ENCODE results near the gene FRMD4A. TPM values are rescaled to one million over a fixed set of nuclear protein-coding genes. Genes with fewer than 3 reads are reported as not detected.

The FRMD4A gene
- total RNA-seq, 6 donors from 2014 or later, result 22.3 to 114 (median 52.3) TPM

GRCh38 chr10:13729586-13730305 lies 601.0 kb downstream of the FRMD4A start:
- TF ChIP-seq POLR2AphosphoS5 (IDR thresholded peaks at IDR 0.05) (no peak), CTCF (IDR thresholded peaks at IDR 0.05) (no peak), POLR2A (IDR thresholded peaks at IDR 0.05) (no peak), EP300 (IDR thresholded peaks at IDR 0.05) (no peak)
- no peaks in the 10 kb centered on the region for H3K9me3 ChIP-seq
- no peaks in the 10 kb centered on the region for H3K27me3 ChIP-seq
- H3K4me1 ChIP-seq, result no peaks in the 10 kb centered on the region
- no peak overlapping the region for H3K4me3 ChIP-seq
- peaks cover 0 to 11% (median 2%) of the 10 kb centered on the region in 4 donors for H3K36me3 ChIP-seq
- WGBS, 2 donors, result 72 to 77% methylated on average over 11 of the region's 11 CpGs
- H3K27ac ChIP-seq, result peak overlapping the region in 3 of 4 donors; percentile 13 to 35 (median 35)
- ATAC-seq (ENCODE audit: low FRiP score in 2 of 2) (no peak), DNase-seq (no peak)

GRCh38 chr10:13728898-13729535 lies 601.7 kb downstream of the FRMD4A start:
- DNase-seq (peak; percentile 56 to 81), ATAC-seq (ENCODE audit: low FRiP score in 2 of 2) (peak; percentile 44 to 87)
- Histone ChIP-seq H3K27me3 (no peaks in the 10 kb centered on the region), H3K4me1 (no peaks in the 10 kb centered on the region), H3K36me3 (peaks cover 0 to 11% (median 2%) of the 10 kb centered on the region in 4 donors), H3K4me3 (no peak overlapping the region), H3K27ac (peak overlapping the region in 3 of 4 donors; percentile 26 to 35 (median 35)), H3K9me3 (no peaks in the 10 kb centered on the region)
- WGBS, 2 donors, result 75 to 83% methylated on average over 26 of the region's 26 CpGs
- TF ChIP-seq POLR2A (IDR thresholded peaks at IDR 0.05) (peak in 1 of 4 donors; percentile 28), EP300 (IDR thresholded peaks at IDR 0.05) (no peak), CTCF (IDR thresholded peaks at IDR 0.05) (no peak), POLR2AphosphoS5 (IDR thresholded peaks at IDR 0.05) (peak in 1 of 2 donors; percentile 16)

- Histone ChIP-seq H3K36me3 (no peaks in the 10 kb centered on the region), H3K9me3 (no peaks in the 10 kb centered on the region), H3K27ac (no peak overlapping the region), H3K4me3 (no peak overlapping the region), H3K27me3 (no peaks in the 10 kb centered on the region), H3K4me1 (no peaks in the 10 kb centered on the region)
- WGBS, 2 donors, result 64 to 79% methylated on average over 4 of the region's 4 CpGs
- ATAC-seq (ENCODE audit: low FRiP score in 2 of 2) (no peak), DNase-seq (no peak)
- TF ChIP-seq POLR2A (IDR thresholded peaks at IDR 0.05) (no peak), EP300 (IDR thresholded peaks at IDR 0.05) (no peak), CTCF (IDR thresholded peaks at IDR 0.05) (no peak), POLR2AphosphoS5 (IDR thresholded peaks at IDR 0.05) (no peak)
Measured at GRCh38 chr10:13725594-13725993, 605.1 kb downstream of the FRMD4A start.

GRCh38 chr10:13724484-13724883 lies 606.2 kb downstream of the FRMD4A start:
- H3K4me1 ChIP-seq, result peaks cover 0 to 6% (median 3%) of the 10 kb centered on the region in 4 donors
- ATAC-seq (ENCODE audit: low FRiP score in 2 of 2) (peak in 1 of 2 donors; percentile 77), DNase-seq (no peak)
- no peak overlapping the region for H3K4me3 ChIP-seq
- TF ChIP-seq EP300 (IDR thresholded peaks at IDR 0.05) (no peak), POLR2A (IDR thresholded peaks at IDR 0.05) (no peak), CTCF (IDR thresholded peaks at IDR 0.05) (no peak)
- no peaks in the 10 kb centered on the region for H3K36me3 ChIP-seq
- WGBS, 2 donors, result 70 to 84% methylated on average over 10 of the region's 10 CpGs
- no peaks in the 10 kb centered on the region for H3K9me3 ChIP-seq
- no peaks in the 10 kb centered on the region for H3K27me3 ChIP-seq
- H3K27ac ChIP-seq, result no peak overlapping the region

All from upper lobe of left lung (tissue), 6 donors.